HEK293 (cell line): Measurements from ENCODE around the gene CAPN15.

Source experiments
- GLIS1 ChIP-seq: fragments of 450-650 bp; formaldehyde crosslinking; IDR thresholded peaks from 2 replicates; pipeline ENCODE4 v1.5.1; 2016; ENCODE audit warnings: missing biosample characterization, missing genetic modification characterization
- REPIN1 ChIP-seq: fragments of 450-650 bp; formaldehyde crosslinking; IDR thresholded peaks from 2 replicates; pipeline ENCODE4 v1.5.1; 2017; ENCODE audit warnings: missing biosample characterization, missing genetic modification characterization, low read depth
- SETDB1 ChIP-seq: IDR thresholded peaks from one replicate; pipeline ENCODE4 v1.6.1; 2017; ENCODE audit warnings: mild to moderate bottlenecking, low read length, moderate library complexity, mixed read lengths; ENCODE audit not compliant: insufficient read length
- SP7 ChIP-seq: fragments of 450-650 bp; formaldehyde crosslinking; IDR thresholded peaks from 2 replicates; pipeline ENCODE4 v1.5.1; 2016; ENCODE audit warnings: missing biosample characterization, missing genetic modification characterization
- ZFHX2 ChIP-seq: fragments of 450-650 bp; formaldehyde crosslinking; conservative IDR thresholded peaks from 2 replicates; pipeline ENCODE4 v1.5.1; 2016; ENCODE audit warnings: missing biosample characterization, missing genetic modification characterization
- ZFP69B ChIP-seq: fragments of 450-650 bp; formaldehyde crosslinking; IDR thresholded peaks from 2 replicates; pipeline ENCODE4 v1.5.1; 2016; ENCODE audit warnings: missing biosample characterization, missing genetic modification characterization
- ZNF114 ChIP-seq: fragments of 450-650 bp; formaldehyde crosslinking; IDR thresholded peaks from 2 replicates; pipeline ENCODE4 v1.5.0; 2017; ENCODE audit warnings: missing biosample characterization, missing genetic modification characterization
- ZNF140 ChIP-seq: fragments of 450-650 bp; formaldehyde crosslinking; IDR thresholded peaks from 2 replicates; pipeline ENCODE4 v1.5.1; 2016; ENCODE audit warnings: missing biosample characterization, missing genetic modification characterization
- ZNF16 ChIP-seq: fragments of 450-650 bp; formaldehyde crosslinking; IDR thresholded peaks from 2 replicates; pipeline ENCODE4 v1.5.1; 2016; ENCODE audit warnings: low read depth, missing biosample characterization, missing genetic modification characterization
- ZNF175 ChIP-seq: fragments of 450-650 bp; formaldehyde crosslinking; IDR thresholded peaks from 2 replicates; pipeline ENCODE4 v1.5.1; 2016; ENCODE audit warnings: missing biosample characterization, missing genetic modification characterization
- ZNF184 ChIP-seq: fragments of 450-650 bp; IDR thresholded peaks from 2 replicates; pipeline ENCODE4 v1.5.1; 2018; ENCODE audit warnings: missing biosample characterization, mild to moderate bottlenecking, missing genetic modification characterization
- ZNF302 ChIP-seq: fragments of 450-650 bp; formaldehyde crosslinking; IDR thresholded peaks from 2 replicates; pipeline ENCODE4 v1.5.1; 2016; ENCODE audit warnings: missing biosample characterization, missing genetic modification characterization, low read depth
- ZNF404 ChIP-seq: fragments of 450-650 bp; formaldehyde crosslinking; IDR thresholded peaks from 2 replicates; pipeline ENCODE4 v1.5.1; 2017; ENCODE audit warnings: missing biosample characterization, missing genetic modification characterization
- ZNF423 ChIP-seq: fragments of 450-650 bp; formaldehyde crosslinking; IDR thresholded peaks from 2 replicates; pipeline ENCODE4 v1.5.1; 2016; ENCODE audit warnings: missing biosample characterization, missing genetic modification characterization
- ZNF514 ChIP-seq: fragments of 450-650 bp; formaldehyde crosslinking; IDR thresholded peaks from 2 replicates; pipeline ENCODE4 v1.5.1; 2016; ENCODE audit warnings: missing biosample characterization, missing genetic modification characterization
- ZNF555 ChIP-seq: fragments of 450-650 bp; formaldehyde crosslinking; conservative IDR thresholded peaks from 2 replicates; pipeline ENCODE4 v1.5.1; 2017; ENCODE audit warnings: missing biosample characterization, mild to moderate bottlenecking, missing genetic modification characterization, inconsistent platforms
- ZNF777 ChIP-seq: fragments of 450-650 bp; formaldehyde crosslinking; IDR thresholded peaks from 2 replicates; pipeline ENCODE4 v1.5.1; 2017; ENCODE audit warnings: missing biosample characterization, missing genetic modification characterization, borderline replicate concordance
- ZNF830 ChIP-seq: fragments of 450-650 bp; IDR thresholded peaks from 2 replicates; pipeline ENCODE4 v1.5.0; 2018; ENCODE audit warnings: missing biosample characterization, missing genetic modification characterization, low read depth, mild to moderate bottlenecking, moderate library complexity
- TF ChIP-seq, protein P1 (sequence below): fragments of 450-650 bp; formaldehyde crosslinking; IDR thresholded peaks from 2 replicates; pipeline ENCODE4 v1.5.0; 2017; ENCODE audit warnings: missing biosample characterization, missing genetic modification characterization, borderline replicate concordance
- TF ChIP-seq, protein P2 (sequence below): fragments of 450-650 bp; IDR thresholded peaks from 2 replicates; pipeline ENCODE4 v1.5.1; 2018; ENCODE audit warnings: missing biosample characterization, mild to moderate bottlenecking, missing genetic modification characterization
- TF ChIP-seq, protein P3 (sequence below): fragments of 450-650 bp; formaldehyde crosslinking; IDR thresholded peaks from 2 replicates; pipeline ENCODE4 v1.5.1; 2016; ENCODE audit warnings: missing biosample characterization, missing genetic modification characterization
- TF ChIP-seq, protein P4 (sequence below): fragments of 450-650 bp; formaldehyde crosslinking; IDR thresholded peaks from 2 replicates; pipeline ENCODE4 v1.5.1; 2017; ENCODE audit warnings: missing biosample characterization, missing genetic modification characterization
- TF ChIP-seq, protein P5 (sequence below): fragments of 450-650 bp; formaldehyde crosslinking; IDR thresholded peaks from 2 replicates; pipeline ENCODE4 v1.5.1; 2016; ENCODE audit warnings: missing biosample characterization, missing genetic modification characterization, low read depth
- TF ChIP-seq, protein P6 (sequence below): fragments of 450-650 bp; formaldehyde crosslinking; IDR thresholded peaks from 2 replicates; pipeline ENCODE4 v1.5.1; 2016; ENCODE audit warnings: missing biosample characterization, missing genetic modification characterization
- TF ChIP-seq, protein P7 (sequence below): fragments of 450-650 bp; formaldehyde crosslinking; IDR thresholded peaks from 2 replicates; pipeline ENCODE4 v1.5.1; 2016; ENCODE audit warnings: missing biosample characterization, missing genetic modification characterization

The CAPN15 gene

DNA sequence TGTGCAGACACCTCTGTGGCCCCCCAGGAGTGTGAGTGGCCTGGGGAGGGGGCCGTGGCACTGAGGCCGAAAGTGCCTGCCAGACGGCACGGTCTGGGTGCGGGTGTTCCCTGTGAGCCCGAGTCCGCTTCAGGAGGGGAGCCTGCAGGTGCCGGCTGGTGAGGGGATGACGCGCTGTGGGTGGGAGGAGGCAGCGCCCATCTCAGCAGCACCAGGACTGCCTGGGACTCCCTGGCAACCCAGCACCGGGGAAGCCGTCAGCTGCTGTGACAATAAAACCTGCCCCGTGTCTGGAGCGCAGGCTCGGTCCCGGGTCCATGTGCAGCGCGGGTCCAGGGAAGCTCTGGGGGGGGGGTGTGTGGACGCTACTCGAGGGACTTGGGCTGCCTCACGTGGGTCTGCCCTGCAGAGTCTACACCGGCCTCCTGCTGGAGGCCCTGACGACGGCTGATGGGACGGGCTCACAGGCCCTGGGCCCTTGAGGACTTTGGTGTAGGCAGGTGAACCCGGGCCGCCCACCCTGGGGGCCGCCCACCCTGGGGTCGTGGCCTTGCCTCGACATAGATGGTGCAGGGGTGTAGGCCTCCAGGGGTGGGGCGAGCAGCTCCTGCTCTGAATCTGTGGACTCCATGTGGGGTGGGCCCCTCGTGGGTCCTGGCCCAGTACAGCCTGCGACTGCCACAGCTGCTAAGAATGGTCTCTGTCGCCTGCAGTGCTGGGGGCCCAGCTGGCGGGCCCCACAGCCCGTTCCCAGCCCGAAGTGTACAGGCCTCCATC lies 56.5 kb downstream of the CAPN15 start (continued):
- TF ChIP-seq, protein P1, sequence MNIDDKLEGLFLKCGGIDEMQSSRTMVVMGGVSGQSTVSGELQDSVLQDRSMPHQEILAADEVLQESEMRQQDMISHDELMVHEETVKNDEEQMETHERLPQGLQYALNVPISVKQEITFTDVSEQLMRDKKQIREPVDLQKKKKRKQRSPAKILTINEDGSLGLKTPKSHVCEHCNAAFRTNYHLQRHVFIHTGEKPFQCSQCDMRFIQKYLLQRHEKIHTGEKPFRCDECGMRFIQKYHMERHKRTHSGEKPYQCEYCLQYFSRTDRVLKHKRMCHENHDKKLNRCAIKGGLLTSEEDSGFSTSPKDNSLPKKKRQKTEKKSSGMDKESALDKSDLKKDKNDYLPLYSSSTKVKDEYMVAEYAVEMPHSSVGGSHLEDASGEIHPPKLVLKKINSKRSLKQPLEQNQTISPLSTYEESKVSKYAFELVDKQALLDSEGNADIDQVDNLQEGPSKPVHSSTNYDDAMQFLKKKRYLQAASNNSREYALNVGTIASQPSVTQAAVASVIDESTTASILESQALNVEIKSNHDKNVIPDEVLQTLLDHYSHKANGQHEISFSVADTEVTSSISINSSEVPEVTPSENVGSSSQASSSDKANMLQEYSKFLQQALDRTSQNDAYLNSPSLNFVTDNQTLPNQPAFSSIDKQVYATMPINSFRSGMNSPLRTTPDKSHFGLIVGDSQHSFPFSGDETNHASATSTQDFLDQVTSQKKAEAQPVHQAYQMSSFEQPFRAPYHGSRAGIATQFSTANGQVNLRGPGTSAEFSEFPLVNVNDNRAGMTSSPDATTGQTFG (tag by site-specific recombination) = peak; percentile 6; the same call in 1 of the 2 replicates
- TF ChIP-seq ZNF423 (peak; percentile 77; the same call in 1 of the 2 replicates), ZNF114 (tag by site-specific recombination) (no peak), ZFP69B (tag by site-specific recombination) (peak; percentile 98), ZNF777 (tag by site-specific recombination) (no peak), REPIN1 (no peak), ZNF514 (tag by site-specific recombination) (no peak), ZNF302 (no peak), ZNF555 (tag by site-specific recombination) (no peak), ZNF16 (tag by site-specific recombination) (no peak), ZNF404 (tag by site-specific recombination) (no peak), ZNF830 (tag by site-specific recombination) (no peak), ZNF175 (no peak), SETDB1 (no peak), ZNF140 (tag by site-specific recombination) (no peak), SP7 (tag by site-specific recombination) (peak; percentile 63), ZNF184 (no peak), ZFHX2 (tag by site-specific recombination) (peak; percentile 49; the same call in 1 of the 2 replicates), GLIS1 (tag by site-specific recombination) (peak; percentile 92)
- TF ChIP-seq, protein P2, sequence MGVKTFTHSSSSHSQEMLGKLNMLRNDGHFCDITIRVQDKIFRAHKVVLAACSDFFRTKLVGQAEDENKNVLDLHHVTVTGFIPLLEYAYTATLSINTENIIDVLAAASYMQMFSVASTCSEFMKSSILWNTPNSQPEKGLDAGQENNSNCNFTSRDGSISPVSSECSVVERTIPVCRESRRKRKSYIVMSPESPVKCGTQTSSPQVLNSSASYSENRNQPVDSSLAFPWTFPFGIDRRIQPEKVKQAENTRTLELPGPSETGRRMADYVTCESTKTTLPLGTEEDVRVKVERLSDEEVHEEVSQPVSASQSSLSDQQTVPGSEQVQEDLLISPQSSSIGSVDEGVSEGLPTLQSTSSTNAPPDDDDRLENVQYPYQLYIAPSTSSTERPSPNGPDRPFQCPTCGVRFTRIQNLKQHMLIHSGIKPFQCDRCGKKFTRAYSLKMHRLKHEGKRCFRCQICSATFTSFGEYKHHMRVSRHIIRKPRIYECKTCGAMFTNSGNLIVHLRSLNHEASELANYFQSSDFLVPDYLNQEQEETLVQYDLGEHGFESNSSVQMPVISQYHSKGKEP (tag by site-specific recombination) = no peak
- TF ChIP-seq, protein P3, sequence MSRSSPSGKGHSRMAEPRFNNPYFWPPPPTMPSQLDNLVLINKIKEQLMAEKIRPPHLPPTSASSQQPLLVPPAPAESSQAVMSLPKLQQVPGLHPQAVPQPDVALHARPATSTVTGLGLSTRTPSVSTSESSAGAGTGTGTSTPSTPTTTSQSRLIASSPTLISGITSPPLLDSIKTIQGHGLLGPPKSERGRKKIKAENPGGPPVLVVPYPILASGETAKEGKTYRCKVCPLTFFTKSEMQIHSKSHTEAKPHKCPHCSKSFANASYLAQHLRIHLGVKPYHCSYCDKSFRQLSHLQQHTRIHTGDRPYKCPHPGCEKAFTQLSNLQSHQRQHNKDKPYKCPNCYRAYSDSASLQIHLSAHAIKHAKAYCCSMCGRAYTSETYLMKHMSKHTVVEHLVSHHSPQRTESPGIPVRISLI (tag by site-specific recombination) = no peak
- TF ChIP-seq, protein P4, sequence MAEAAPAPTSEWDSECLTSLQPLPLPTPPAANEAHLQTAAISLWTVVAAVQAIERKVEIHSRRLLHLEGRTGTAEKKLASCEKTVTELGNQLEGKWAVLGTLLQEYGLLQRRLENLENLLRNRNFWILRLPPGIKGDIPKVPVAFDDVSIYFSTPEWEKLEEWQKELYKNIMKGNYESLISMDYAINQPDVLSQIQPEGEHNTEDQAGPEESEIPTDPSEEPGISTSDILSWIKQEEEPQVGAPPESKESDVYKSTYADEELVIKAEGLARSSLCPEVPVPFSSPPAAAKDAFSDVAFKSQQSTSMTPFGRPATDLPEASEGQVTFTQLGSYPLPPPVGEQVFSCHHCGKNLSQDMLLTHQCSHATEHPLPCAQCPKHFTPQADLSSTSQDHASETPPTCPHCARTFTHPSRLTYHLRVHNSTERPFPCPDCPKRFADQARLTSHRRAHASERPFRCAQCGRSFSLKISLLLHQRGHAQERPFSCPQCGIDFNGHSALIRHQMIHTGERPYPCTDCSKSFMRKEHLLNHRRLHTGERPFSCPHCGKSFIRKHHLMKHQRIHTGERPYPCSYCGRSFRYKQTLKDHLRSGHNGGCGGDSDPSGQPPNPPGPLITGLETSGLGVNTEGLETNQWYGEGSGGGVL (tag by site-specific recombination) = no peak
- TF ChIP-seq, protein P5, sequence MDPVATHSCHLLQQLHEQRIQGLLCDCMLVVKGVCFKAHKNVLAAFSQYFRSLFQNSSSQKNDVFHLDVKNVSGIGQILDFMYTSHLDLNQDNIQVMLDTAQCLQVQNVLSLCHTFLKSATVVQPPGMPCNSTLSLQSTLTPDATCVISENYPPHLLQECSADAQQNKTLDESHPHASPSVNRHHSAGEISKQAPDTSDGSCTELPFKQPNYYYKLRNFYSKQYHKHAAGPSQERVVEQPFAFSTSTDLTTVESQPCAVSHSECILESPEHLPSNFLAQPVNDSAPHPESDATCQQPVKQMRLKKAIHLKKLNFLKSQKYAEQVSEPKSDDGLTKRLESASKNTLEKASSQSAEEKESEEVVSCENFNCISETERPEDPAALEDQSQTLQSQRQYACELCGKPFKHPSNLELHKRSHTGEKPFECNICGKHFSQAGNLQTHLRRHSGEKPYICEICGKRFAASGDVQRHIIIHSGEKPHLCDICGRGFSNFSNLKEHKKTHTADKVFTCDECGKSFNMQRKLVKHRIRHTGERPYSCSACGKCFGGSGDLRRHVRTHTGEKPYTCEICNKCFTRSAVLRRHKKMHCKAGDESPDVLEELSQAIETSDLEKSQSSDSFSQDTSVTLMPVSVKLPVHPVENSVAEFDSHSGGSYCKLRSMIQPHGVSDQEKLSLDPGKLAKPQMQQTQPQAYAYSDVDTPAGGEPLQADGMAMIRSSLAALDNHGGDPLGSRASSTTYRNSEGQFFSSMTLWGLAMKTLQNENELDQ = no peak
- TF ChIP-seq, protein P6, sequence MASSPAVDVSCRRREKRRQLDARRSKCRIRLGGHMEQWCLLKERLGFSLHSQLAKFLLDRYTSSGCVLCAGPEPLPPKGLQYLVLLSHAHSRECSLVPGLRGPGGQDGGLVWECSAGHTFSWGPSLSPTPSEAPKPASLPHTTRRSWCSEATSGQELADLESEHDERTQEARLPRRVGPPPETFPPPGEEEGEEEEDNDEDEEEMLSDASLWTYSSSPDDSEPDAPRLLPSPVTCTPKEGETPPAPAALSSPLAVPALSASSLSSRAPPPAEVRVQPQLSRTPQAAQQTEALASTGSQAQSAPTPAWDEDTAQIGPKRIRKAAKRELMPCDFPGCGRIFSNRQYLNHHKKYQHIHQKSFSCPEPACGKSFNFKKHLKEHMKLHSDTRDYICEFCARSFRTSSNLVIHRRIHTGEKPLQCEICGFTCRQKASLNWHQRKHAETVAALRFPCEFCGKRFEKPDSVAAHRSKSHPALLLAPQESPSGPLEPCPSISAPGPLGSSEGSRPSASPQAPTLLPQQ (tag by site-specific recombination) = peak; percentile 95
- TF ChIP-seq, protein P7, sequence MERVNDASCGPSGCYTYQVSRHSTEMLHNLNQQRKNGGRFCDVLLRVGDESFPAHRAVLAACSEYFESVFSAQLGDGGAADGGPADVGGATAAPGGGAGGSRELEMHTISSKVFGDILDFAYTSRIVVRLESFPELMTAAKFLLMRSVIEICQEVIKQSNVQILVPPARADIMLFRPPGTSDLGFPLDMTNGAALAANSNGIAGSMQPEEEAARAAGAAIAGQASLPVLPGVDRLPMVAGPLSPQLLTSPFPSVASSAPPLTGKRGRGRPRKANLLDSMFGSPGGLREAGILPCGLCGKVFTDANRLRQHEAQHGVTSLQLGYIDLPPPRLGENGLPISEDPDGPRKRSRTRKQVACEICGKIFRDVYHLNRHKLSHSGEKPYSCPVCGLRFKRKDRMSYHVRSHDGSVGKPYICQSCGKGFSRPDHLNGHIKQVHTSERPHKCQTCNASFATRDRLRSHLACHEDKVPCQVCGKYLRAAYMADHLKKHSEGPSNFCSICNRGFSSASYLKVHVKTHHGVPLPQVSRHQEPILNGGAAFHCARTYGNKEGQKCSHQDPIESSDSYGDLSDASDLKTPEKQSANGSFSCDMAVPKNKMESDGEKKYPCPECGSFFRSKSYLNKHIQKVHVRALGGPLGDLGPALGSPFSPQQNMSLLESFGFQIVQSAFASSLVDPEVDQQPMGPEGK (tag by site-specific recombination) = peak; percentile 83
